Ascending aorta (tissue), 2 donors: ENCODE data around the gene CCM2. TPM values are rescaled to one million over a fixed set of nuclear protein-coding genes. Genes with fewer than 3 reads are reported as not detected.
A peak's percentile ranks its signal among the peaks of the same experiment; 100 is the strongest.

ENCODE experiments used
- DNase-seq, 2 donors: peaks; one replicate each; pipeline ENCODE4 v3.0.0-alpha.2; 2019; ENCODE audit warnings: low spot score in 2 of 2
- H3K27ac ChIP-seq, 2 donors: fragments of 200-600 bp; sonication (generic); one replicate each; pipeline ENCODE4 v1.5.1; 2016 to 2017; ENCODE audit warnings: mild to moderate bottlenecking in 1 of 2
- H3K27me3 ChIP-seq: fragments of 200-600 bp; sonication (generic); one replicate; pipeline ENCODE4 v1.5.1; 2017
- H3K36me3 ChIP-seq, 2 donors: fragments of 200-600 bp; sonication (generic); one replicate each; pipeline ENCODE4 v1.5.1; 2016
- H3K4me1 ChIP-seq, 2 donors: fragments of 200-600 bp; sonication (generic); one replicate each; pipeline ENCODE4 v1.5.1; 2016 to 2017; ENCODE audit warnings: mild to moderate bottlenecking in 1 of 2
- H3K4me3 ChIP-seq, 2 donors: fragments of 200-600 bp; sonication (generic); one replicate each; pipeline ENCODE4 v1.5.1; 2016 to 2017; ENCODE audit warnings: mild to moderate bottlenecking in 1 of 2
- H3K9me3 ChIP-seq, 2 donors: fragments of 200-600 bp; sonication (generic); one replicate each; pipeline ENCODE4 v1.5.1; 2016
- CTCF ChIP-seq, 3 experiments: fragments of 200-600 bp in 2 of 3; fragments of 450-650 bp in 1 of 3; sonication (generic) in 2 of 3; IDR thresholded peaks; one replicate each; pipeline ENCODE4 v1.5.1; 2016 to 2019; ENCODE audit warnings: antibody characterized with exemption in 3 of 3, mild to moderate bottlenecking in 1 of 3, moderate library complexity in 1 of 3
- intact Hi-C: fragments of 100-400 bp; cut with DNase I; formaldehyde crosslinking; loops from one replicate; pipeline ENCODE4 v1.15.1; 2023
- total RNA-seq: library from RNA; depleted of rRNA; stranded (reverse); fragments of >200 nt; gene quantifications from one replicate; pipeline ENCODE4 v1.1.0, GENCODE V29; 2016

CCM2 gene
- total RNA-seq, 1 donor from 2014 or later: 61.5 TPM

- H3K27ac ChIP-seq: no peak overlapping the region
- DNase-seq: no peak
- no peak for TF ChIP-seq CTCF (IDR thresholded peaks at IDR 0.05)
These were observed 7.7 kb downstream of the CCM2 start for GRCh38 chr7:45007571-45008328.

GRCh38 chr7:45013465-45013967 is 13.5 kb downstream of the CCM2 start:
- Histone ChIP-seq H3K27ac (no peak overlapping the region), H3K4me1 (no peaks in the 10 kb centered on the region), H3K36me3 (peaks cover 0 to 9% of the 10 kb centered on the region in 2 donors), H3K27me3 (no peaks in the 10 kb centered on the region), H3K9me3 (no peaks in the 10 kb centered on the region), H3K4me3 (no peak overlapping the region)
- intact Hi-C loops: loop anchor here (10.0 kb wide), 1 partner anchor 49 kb away; no protein-coding TSS in a partner anchor
- no peak for TF ChIP-seq CTCF (IDR thresholded peaks at IDR 0.05)
- no peak for DNase-seq

More at GRCh38 chr7:45007571-45008328, 7.7 kb downstream of the CCM2 start:
- H3K36me3 ChIP-seq: peaks cover 0 to 7% of the 10 kb centered on the region in 2 donors
- H3K4me1 ChIP-seq: peaks cover 0 to 2% of the 10 kb centered on the region in 2 donors
- no peaks in the 10 kb centered on the region for H3K9me3 ChIP-seq
- intact Hi-C loops: no loop called here
- H3K27me3 ChIP-seq: no peaks in the 10 kb centered on the region
- H3K4me3 ChIP-seq: no peak overlapping the region

- intact Hi-C loops: loop anchor here (10.0 kb wide), 1 partner anchor 51 kb away; no protein-coding TSS in a partner anchor
- Histone ChIP-seq H3K27me3 (no peaks in the 10 kb centered on the region), H3K36me3 (peaks cover 0 to 9% of the 10 kb centered on the region in 2 donors), H3K9me3 (no peaks in the 10 kb centered on the region), H3K4me1 (no peaks in the 10 kb centered on the region), H3K4me3 (no peak overlapping the region), H3K27ac (no peak overlapping the region)
- DNase-seq: no peak
- no peak for TF ChIP-seq CTCF (IDR thresholded peaks at IDR 0.05)
These were observed 15.3 kb downstream of the CCM2 start for GRCh38 chr7:45015313-45015712.

GRCh38 chr7:45017253-45017652 is 17.3 kb downstream of the CCM2 start:
- no peak overlapping the region for H3K27ac ChIP-seq
- intact Hi-C loops: loop anchor here (10.0 kb wide), 1 partner anchor 52 kb away; no protein-coding TSS in a partner anchor
- no peak for TF ChIP-seq CTCF (IDR thresholded peaks at IDR 0.05)
- no peaks in the 10 kb centered on the region for H3K9me3 ChIP-seq
- no peak for DNase-seq
- peaks cover 0 to 7% of the 10 kb centered on the region in 2 donors for H3K36me3 ChIP-seq
- H3K4me1 ChIP-seq: no peaks in the 10 kb centered on the region
- H3K27me3 ChIP-seq: no peaks in the 10 kb centered on the region
- no peak overlapping the region for H3K4me3 ChIP-seq

GRCh38 chr7:45020915-45021314 is 20.9 kb downstream of the CCM2 start:
- Histone ChIP-seq H3K27ac (no peak overlapping the region), H3K4me1 (no peaks in the 10 kb centered on the region), H3K36me3 (no peaks in the 10 kb centered on the region), H3K4me3 (no peak overlapping the region), H3K9me3 (no peaks in the 10 kb centered on the region), H3K27me3 (no peaks in the 10 kb centered on the region)
- TF ChIP-seq CTCF (IDR thresholded peaks at IDR 0.05): no peak
- peak in 1 of 2 donors; percentile 22 for DNase-seq
- intact Hi-C loops: no loop called here
